Osteocyte (in vitro differentiated cells): ENCODE results near the gene ANKRD28. TPM values are rescaled to one million over a fixed set of nuclear protein-coding genes. Genes with fewer than 3 reads are reported as not detected.

Experiments
- DNase-seq: peaks from one replicate; pipeline ENCODE4 v3.0.0; 2021; ENCODE audit warnings: mixed read lengths; ENCODE audit not compliant: unreplicated experiment; ENCODE audit errors: extremely low spot score
- H3K27ac Mint-ChIP-seq: one replicate; pipeline ENCODE4 v1.8.0; 2021; ENCODE audit warnings: mild to moderate bottlenecking, mixed read lengths; ENCODE audit not compliant: unreplicated experiment
- H3K27me3 Mint-ChIP-seq: one replicate; pipeline ENCODE4 v1.8.0; 2021; ENCODE audit warnings: mixed read lengths; ENCODE audit not compliant: unreplicated experiment
- H3K36me3 Mint-ChIP-seq: one replicate; pipeline ENCODE4 v1.8.0; 2021; ENCODE audit warnings: mixed read lengths; ENCODE audit not compliant: unreplicated experiment
- H3K4me1 Mint-ChIP-seq: one replicate; pipeline ENCODE4 v1.8.0; 2021; ENCODE audit warnings: mixed read lengths; ENCODE audit not compliant: unreplicated experiment
- H3K4me3 Mint-ChIP-seq: one replicate; pipeline ENCODE4 v1.8.0; 2021; ENCODE audit warnings: mild to moderate bottlenecking, moderate library complexity, mixed read lengths; ENCODE audit not compliant: unreplicated experiment
- H3K9me3 Mint-ChIP-seq: one replicate; pipeline ENCODE4 v1.8.0; 2021; ENCODE audit warnings: mixed read lengths; ENCODE audit not compliant: unreplicated experiment
- CTCF ChIP-seq: fragments of 200-600 bp; sonication (generic); IDR thresholded peaks from 2 replicates; pipeline ENCODE4 v1.5.0; 2021; ENCODE audit warnings: antibody characterized with exemption, mild to moderate bottlenecking, moderate library complexity
- total RNA-seq: library from RNA; stranded (reverse); gene quantifications from 2 replicates; pipeline ENCODE4 v1.2.1, GENCODE V29; 2021

Gene ANKRD28
- total RNA-seq, 1 donor from 2014 or later: 151 TPM

- Mint-ChIP-seq H3K4me3 (no peak overlapping the region), H3K27me3 (no peaks in the 10 kb centered on the region), H3K27ac (no peak overlapping the region), H3K36me3 (peaks cover 27% of the 10 kb centered on the region), H3K9me3 (no peaks in the 10 kb centered on the region), H3K4me1 (no peaks in the 10 kb centered on the region)
- no peak for TF ChIP-seq CTCF
- no peak for DNase-seq
These were observed 121.5 kb downstream of the ANKRD28 start for GRCh38 chr3:15676259-15676658.

GRCh38 chr3:15673536-15673935 is 124.2 kb downstream of the ANKRD28 start:
- Mint-ChIP-seq H3K27ac (no peak overlapping the region), H3K4me1 (peaks cover 7% of the 10 kb centered on the region), H3K4me3 (no peak overlapping the region), H3K36me3 (peaks cover 40% of the 10 kb centered on the region), H3K9me3 (no peaks in the 10 kb centered on the region), H3K27me3 (no peaks in the 10 kb centered on the region)
- no peak for TF ChIP-seq CTCF
- no peak for DNase-seq

DNA sequence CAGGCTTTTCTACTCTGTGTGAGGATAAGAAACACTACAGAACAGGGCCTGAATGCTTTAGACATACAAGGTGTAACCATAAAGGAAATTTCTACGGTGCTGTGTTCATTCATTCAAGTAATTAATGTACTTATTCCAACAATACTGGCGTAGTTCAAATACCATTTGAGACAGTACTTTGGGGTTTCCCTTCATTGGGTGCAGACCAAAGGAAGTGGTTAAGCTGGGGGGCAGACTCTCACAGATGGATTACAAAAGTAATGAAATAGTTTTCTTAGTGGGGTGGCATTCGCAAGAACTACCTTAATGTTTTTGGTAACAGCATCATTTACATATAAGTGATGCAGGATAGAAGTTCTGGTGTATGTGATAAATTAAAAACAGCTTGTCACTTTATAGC is 130.3 kb downstream of the ANKRD28 start:
- H3K4me3 Mint-ChIP-seq: no peak overlapping the region
- H3K27ac Mint-ChIP-seq: no peak overlapping the region
- peaks cover 11% of the 10 kb centered on the region for H3K9me3 Mint-ChIP-seq
- peaks cover 67% of the 10 kb centered on the region for H3K36me3 Mint-ChIP-seq
- no peak for TF ChIP-seq CTCF
- H3K4me1 Mint-ChIP-seq: peaks cover 7% of the 10 kb centered on the region
- no peak for DNase-seq
- H3K27me3 Mint-ChIP-seq: no peaks in the 10 kb centered on the region

DNA sequence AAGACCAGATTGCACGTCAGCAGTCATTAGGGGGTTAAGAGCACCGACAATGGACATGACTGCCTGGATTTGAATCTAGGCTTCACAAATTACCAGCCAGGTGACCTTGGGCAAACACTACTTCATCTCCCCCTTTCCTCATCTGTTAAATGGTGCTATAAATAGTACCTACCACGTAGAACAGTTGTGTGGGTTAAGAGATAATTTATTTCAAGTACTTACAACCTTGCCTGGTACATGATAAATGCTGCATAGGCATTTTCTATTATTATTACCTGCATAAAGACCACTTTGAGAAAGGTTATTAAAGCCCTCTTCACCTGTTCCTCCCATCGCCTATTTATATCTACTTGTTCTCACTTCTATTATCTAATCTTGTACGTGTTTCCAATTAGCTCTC is 131.5 kb downstream of the ANKRD28 start:
- no peak for DNase-seq
- Mint-ChIP-seq H3K9me3 (peaks cover 19% of the 10 kb centered on the region), H3K4me3 (no peak overlapping the region), H3K27me3 (no peaks in the 10 kb centered on the region), H3K27ac (no peak overlapping the region), H3K4me1 (peaks cover 9% of the 10 kb centered on the region), H3K36me3 (peaks cover 65% of the 10 kb centered on the region)
- no peak for TF ChIP-seq CTCF

- Mint-ChIP-seq H3K9me3 (peaks cover 20% of the 10 kb centered on the region), H3K36me3 (peaks cover 58% of the 10 kb centered on the region), H3K4me3 (no peak overlapping the region), H3K27ac (no peak overlapping the region), H3K27me3 (no peaks in the 10 kb centered on the region), H3K4me1 (peaks cover 12% of the 10 kb centered on the region)
- TF ChIP-seq CTCF: no peak
- no peak for DNase-seq
These were observed 132.1 kb downstream of the ANKRD28 start for GRCh38 chr3:15665510-15666150.
